Peyer's patch (tissue), 4 donors: ENCODE results near the gene HTRA3. TPM values are rescaled to one million over a fixed set of nuclear protein-coding genes. Genes with fewer than 3 reads are reported as not detected.

Experiments used
- DNase-seq, 3 donors: peaks; one replicate each; pipeline ENCODE4 v3.0.0-alpha.2; 2017 to 2019
- H3K27ac ChIP-seq, 4 donors: fragments of 200-600 bp; sonication (generic); one replicate each; pipeline ENCODE4 v1.5.1; 2016 to 2019
- H3K27me3 ChIP-seq, 2 donors: fragments of 200-600 bp; sonication (generic); one replicate each; pipeline ENCODE4 v1.5.1; 2019
- H3K36me3 ChIP-seq, 3 donors: fragments of 200-600 bp; sonication (generic); one replicate each; pipeline ENCODE4 v1.5.1; 2016 to 2019
- H3K4me1 ChIP-seq, 4 donors: fragments of 200-600 bp; sonication (generic); one replicate each; pipeline ENCODE4 v1.5.1; 2016 to 2019
- H3K4me3 ChIP-seq, 4 donors: fragments of 200-600 bp; sonication (generic); 1 replicate in 3 of 4; 2 replicates in 1 of 4; pipeline ENCODE4 v1.5.1; 2016 to 2019; ENCODE audit warnings: mild to moderate bottlenecking in 1 of 4
- H3K9me3 ChIP-seq, 4 donors: fragments of 200-600 bp; sonication (generic); one replicate each; pipeline ENCODE4 v1.5.1; 2016 to 2019; ENCODE audit warnings: mild to moderate bottlenecking in 1 of 4
- CTCF ChIP-seq, 6 experiments: fragments of 450-650 bp in 4 of 6; fragments of 200-600 bp in 2 of 6; sonication (generic) in 1 of 6; IDR thresholded peaks; one replicate each; pipeline ENCODE4 v1.5.1; 2017 to 2019; ENCODE audit warnings: antibody characterized with exemption in 6 of 6, mild to moderate bottlenecking in 3 of 6, moderate library complexity in 1 of 6
- POLR2A ChIP-seq, 2 donors: fragments of 450-650 bp; IDR thresholded peaks; one replicate each; pipeline ENCODE4 v1.5.1; 2017; ENCODE audit warnings: antibody characterized with exemption in 2 of 2, mild to moderate bottlenecking in 2 of 2, moderate library complexity in 2 of 2
- total RNA-seq, 4 donors: library from RNA; depleted of rRNA; stranded (reverse); fragments of >200 nt; gene quantifications; one replicate each; pipeline ENCODE4 v1.1.0, GENCODE V29; 2016

Gene HTRA3
- total RNA-seq, 4 donors from 2014 or later, result 3.3 to 43.7 (median 7.9) TPM

GRCh38 chr4:8317474-8317873 is 47.9 kb downstream of the HTRA3 start:
- Histone ChIP-seq H3K27me3 (no peaks in the 10 kb centered on the region), H3K27ac (no peak overlapping the region), H3K4me3 (no peak overlapping the region), H3K9me3 (no peaks in the 10 kb centered on the region), H3K4me1 (peaks cover 0 to 19% (median 0%) of the 10 kb centered on the region in 4 donors), H3K36me3 (no peaks in the 10 kb centered on the region)
- DNase-seq, result no peak
- TF ChIP-seq POLR2A (IDR thresholded peaks at IDR 0.05) (no peak), CTCF (IDR thresholded peaks at IDR 0.05) (no peak)

- TF ChIP-seq POLR2A (IDR thresholded peaks at IDR 0.05), result no peak
- no peak for TF ChIP-seq CTCF (IDR thresholded peaks at IDR 0.05)
- H3K36me3 ChIP-seq, result no peaks in the 10 kb centered on the region
These were observed 49.0 kb downstream of the HTRA3 start for GRCh38 chr4:8318509-8318908.

GRCh38 chr4:8319061-8319460 is 49.5 kb downstream of the HTRA3 start:
- H3K27me3 ChIP-seq, result no peaks in the 10 kb centered on the region
- H3K4me3 ChIP-seq, result no peak overlapping the region
- TF ChIP-seq POLR2A (IDR thresholded peaks at IDR 0.05), result no peak
- TF ChIP-seq CTCF (IDR thresholded peaks at IDR 0.05), result no peak
- peaks cover 0 to 19% (median 0%) of the 10 kb centered on the region in 4 donors for H3K4me1 ChIP-seq
- H3K9me3 ChIP-seq, result no peaks in the 10 kb centered on the region
- no peaks in the 10 kb centered on the region for H3K36me3 ChIP-seq
- peak in 1 of 3 donors; percentile 26 for DNase-seq
- peak overlapping the region in 1 of 4 donors; percentile 39 for H3K27ac ChIP-seq

More at GRCh38 chr4:8318509-8318908, 49.0 kb downstream of the HTRA3 start:
- Histone ChIP-seq H3K9me3 (no peaks in the 10 kb centered on the region), H3K4me1 (peaks cover 0 to 19% (median 0%) of the 10 kb centered on the region in 4 donors), H3K27me3 (no peaks in the 10 kb centered on the region), H3K4me3 (no peak overlapping the region), H3K27ac (no peak overlapping the region)
- peak in 1 of 3 donors; percentile 24 for DNase-seq

- peaks cover 0 to 19% (median 0%) of the 10 kb centered on the region in 4 donors for H3K4me1 ChIP-seq
- peak overlapping the region in 1 of 4 donors; percentile 39 for H3K27ac ChIP-seq
- no peaks in the 10 kb centered on the region for H3K36me3 ChIP-seq
- no peaks in the 10 kb centered on the region for H3K9me3 ChIP-seq
- no peaks in the 10 kb centered on the region for H3K27me3 ChIP-seq
- peak in 2 of 3 donors; percentile 40 to 44 for DNase-seq
- no peak overlapping the region for H3K4me3 ChIP-seq
- no peak for TF ChIP-seq CTCF (IDR thresholded peaks at IDR 0.05)
- no peak for TF ChIP-seq POLR2A (IDR thresholded peaks at IDR 0.05)
These were observed 50.3 kb downstream of the HTRA3 start for GRCh38 chr4:8319731-8320385.

GRCh38 chr4:8320386-8320750 is 50.8 kb downstream of the HTRA3 start:
- TF ChIP-seq POLR2A (IDR thresholded peaks at IDR 0.05) (no peak), CTCF (IDR thresholded peaks at IDR 0.05) (no peak)

More at GRCh38 chr4:8320386-8320750, 50.8 kb downstream of the HTRA3 start:
- peaks cover 0 to 19% (median 0%) of the 10 kb centered on the region in 4 donors for H3K4me1 ChIP-seq
- no peak overlapping the region for H3K4me3 ChIP-seq
- H3K9me3 ChIP-seq, result no peaks in the 10 kb centered on the region
- no peaks in the 10 kb centered on the region for H3K36me3 ChIP-seq
- peak overlapping the region in 1 of 4 donors; percentile 39 for H3K27ac ChIP-seq
- DNase-seq, result peak in 1 of 3 donors; percentile 18
- no peaks in the 10 kb centered on the region for H3K27me3 ChIP-seq
